ENCODE measurements around the gene SYCP2. TPM values are rescaled to one million over a fixed set of nuclear protein-coding genes. Genes with fewer than 3 reads are reported as not detected.
"Not testable (repeated sequence)": the region's sequence is repeated elsewhere in the genome, so short reads cannot be mapped to it uniquely, and the experiment has no call there.

SYCP2 gene
- total and polyA plus RNA-seq, 2 of the 8 experiments (the other 6 are each of a cell fraction or from before 2014, with no cell fraction given), result 0.02 to 0.50 TPM

DNA sequence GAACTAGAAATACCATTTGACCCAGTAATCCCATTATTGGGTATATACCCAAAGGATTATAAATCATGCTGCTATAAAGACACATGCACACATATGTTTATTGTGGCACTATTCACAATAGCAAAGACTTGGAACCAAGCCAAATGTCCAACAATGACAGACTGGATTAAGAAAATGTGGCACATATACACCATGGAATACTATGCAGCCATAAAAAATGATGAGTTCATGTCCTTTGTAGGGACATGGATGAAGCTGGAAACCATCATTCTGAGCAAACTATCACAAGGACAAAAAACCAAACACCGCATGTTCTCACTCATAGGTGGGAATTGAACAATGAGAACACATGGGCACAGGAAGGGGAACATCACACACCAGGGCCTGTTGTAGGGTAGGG lies 76.9 kb downstream of the SYCP2 start:
- DNase-seq (ENCODE audit: low read depth in 1 of 2, low spot score in 2 of 2); H3K27me3 ChIP-seq (replicated peaks in 1 of 4; ENCODE audit: control insufficient read depth in 3 of 4, extremely low read depth in 1 of 4, insufficient read depth in 3 of 4, low read length in 3 of 4); H2BK5ac ChIP-seq (ENCODE audit: low read depth, low read length); CTCF ChIA-PET (ENCODE audit: partially characterized antibody); H2BK120ac ChIP-seq (replicated peaks; ENCODE audit: low read depth, low read length); H4K8ac ChIP-seq (ENCODE audit: extremely low read depth, insufficient read depth, low read length); H2AFZ ChIP-seq (ENCODE audit: low read length); H3K79me1 ChIP-seq (ENCODE audit: low read depth, low read length); POLR2A ChIA-PET (ENCODE audit: partially characterized antibody); H3K36me3 ChIP-seq (ENCODE audit: control insufficient read depth in 2 of 4, insufficient read depth in 4 of 4, low read length in 3 of 4); H2BK15ac ChIP-seq (ENCODE audit: low read length); H3K23ac ChIP-seq (ENCODE audit: insufficient read length); FAIRE-seq; H3K79me2 ChIP-seq (ENCODE audit: control insufficient read depth in 1 of 2, insufficient read depth in 2 of 2, low read length in 2 of 2); H2BK12ac ChIP-seq (ENCODE audit: low read depth, low read length); H4K20me1 ChIP-seq (replicated peaks in 1 of 2; ENCODE audit: control insufficient read depth in 1 of 2, insufficient read depth in 2 of 2, low read length in 2 of 2); H3K9ac ChIP-seq (replicated peaks in 1 of 4; ENCODE audit: extremely low read depth in 1 of 4, low read depth in 3 of 4, low read length in 3 of 4); H3K4me1 ChIP-seq (replicated peaks in 1 of 4; ENCODE audit: control insufficient read depth in 3 of 4, insufficient read depth in 4 of 4, low read length in 3 of 4); H4K5ac ChIP-seq (ENCODE audit: insufficient read length, low read depth, low read length); H4K91ac ChIP-seq (replicated peaks; ENCODE audit: insufficient read length, low read length); H2BK20ac ChIP-seq (ENCODE audit: low read length); H3K4me2 ChIP-seq (ENCODE audit: insufficient read depth in 1 of 2, low read depth in 2 of 2, low read length in 2 of 2); H3K18ac ChIP-seq (ENCODE audit: extremely low read depth, low read length); H3K23me2 ChIP-seq (ENCODE audit: low read depth, low read length); H3K14ac ChIP-seq (ENCODE audit: insufficient read length); H3K4ac ChIP-seq (replicated peaks; ENCODE audit: insufficient read length, low read depth, low read length); H3K4me3 ChIP-seq (ENCODE audit: extremely low read depth in 1 of 4, insufficient read depth in 2 of 4, low read depth in 3 of 4, low read length in 4 of 4); H3K56ac ChIP-seq (replicated peaks; ENCODE audit: insufficient read length, low read depth, low read length); H2AK5ac ChIP-seq (ENCODE audit: low read depth, low read length); H3K27ac ChIP-seq (ENCODE audit: low read depth, low read length): not testable (repeated sequence)
- peaks cover 44 to 47% of the 10 kb centered on the region in 2 experiments for H3K9me3 ChIP-seq (ENCODE audit: insufficient read depth in 2 of 2, low read depth in 1 of 2, low read length in 1 of 2)
- WGBS, 2 experiments (ENCODE audit: extremely low coverage in 1 of 2, insufficient coverage in 1 of 2, insufficient read length in 1 of 2, insufficient replicate concordance in 2 of 2, low coverage in 1 of 2, low lambda C conversion rate in 2 of 2, missing lambda C conversion rate in 1 of 2), result no CpG with 5 or more reads among the region's 1 CpG

Data from H1 (cell line).